MCF 10A (cell line): ENCODE data around the gene F9. TPM values are rescaled to one million over a fixed set of nuclear protein-coding genes. Genes with fewer than 3 reads are reported as not detected.
"Not testable (repeated sequence)": the region's sequence is repeated elsewhere in the genome, so short reads cannot be mapped to it uniquely, and the experiment has no call there.

Experiments
- BruUV-seq: library from RNA; stranded (reverse); fragments of 400-500 nt; replicated peaks from 2 replicates; lab custom pipeline; 2021; lab: Mats Ljungman, UMichigan
- CTCF ChIA-PET: fragments of 300-600 bp; sonication (Branson Sonifier 250); formaldehyde crosslinking; extraction: SDS; loops from one replicate; lab custom pipeline; 2021; ENCODE audit warnings: antibody characterized with exemption, inconsistent platforms; lab: Yijun Ruan, JAX
- POLR2A ChIA-PET: fragments of 300-600, 350-650 bp; sonication (Branson Sonifier 250); formaldehyde crosslinking; extraction: SDS; loops from one replicate; lab custom pipeline; 2020; ENCODE audit warnings: antibody characterized with exemption, inconsistent platforms; lab: Yijun Ruan, JAX
- DNase-seq: peaks from one replicate; pipeline ENCODE4 v3.0.0-alpha.2; 2018; ENCODE audit not compliant: unreplicated experiment
- H3K27ac Mint-ChIP-seq: one replicate; pipeline ENCODE4 v1.8.0; 2022; ENCODE audit warnings: mild to moderate bottlenecking, low read depth, mixed read lengths; ENCODE audit not compliant: unreplicated experiment
- H3K27me3 Mint-ChIP-seq: one replicate; pipeline ENCODE4 v1.8.0; 2022; ENCODE audit warnings: mixed read lengths; ENCODE audit not compliant: insufficient read depth, unreplicated experiment
- H3K36me3 Mint-ChIP-seq: one replicate; pipeline ENCODE4 v1.8.0; 2022; ENCODE audit warnings: mild to moderate bottlenecking, moderate library complexity, mixed read lengths; ENCODE audit not compliant: insufficient read depth, unreplicated experiment
- H3K4me1 Mint-ChIP-seq: one replicate; pipeline ENCODE4 v1.8.0; 2022; ENCODE audit warnings: mixed read lengths; ENCODE audit not compliant: insufficient read depth, unreplicated experiment
- H3K4me3 Mint-ChIP-seq: one replicate; pipeline ENCODE4 v1.8.0; 2022; ENCODE audit warnings: mild to moderate bottlenecking, moderate library complexity, mixed read lengths; ENCODE audit not compliant: unreplicated experiment
- H3K9me3 Mint-ChIP-seq: one replicate; pipeline ENCODE4 v1.8.0; 2022; ENCODE audit warnings: mixed read lengths; ENCODE audit not compliant: unreplicated experiment
- CTCF ChIP-seq: fragments of 200-600 bp; IDR thresholded peaks from one replicate; pipeline ENCODE4 v1.8.0; 2022; ENCODE audit warnings: antibody characterized with exemption, mild to moderate bottlenecking; ENCODE audit not compliant: unreplicated experiment
- intact Hi-C: fragments of 100-400 bp; cut with micrococcal nuclease; formaldehyde crosslinking; loops from 2 replicates; pipeline ENCODE4 v1.14.1; 2022
- total RNA-seq: library from RNA; stranded (reverse); gene quantifications from 2 replicates; pipeline ENCODE4 v1.2.3, GENCODE V29; 2022

The F9 gene
- total RNA-seq, 1 experiment from 2014 or later = not detected

GRCh38 chrX:139506333-139506732 lies 24.2 kb upstream of the F9 start:
- no peak for TF ChIP-seq CTCF
- Mint-ChIP-seq H3K4me1 (no peaks in the 10 kb centered on the region), H3K4me3 (no peak overlapping the region)

GRCh38 chrX:139508099-139508498 lies 22.4 kb upstream of the F9 start:
- TF ChIP-seq CTCF = no peak
- H3K27ac Mint-ChIP-seq = no peak overlapping the region
- H3K4me3 Mint-ChIP-seq = no peak overlapping the region

More at GRCh38 chrX:139506333-139506732, 24.2 kb upstream of the F9 start:
- no peaks in the 10 kb centered on the region for H3K36me3 Mint-ChIP-seq
- CTCF ChIA-PET = interaction anchor here (0.5 kb wide), 1 partner anchor 17 kb away, joined by 3 read pairs; no protein-coding TSS in a partner anchor
- no peak overlapping the region for H3K27ac Mint-ChIP-seq
- H3K9me3 Mint-ChIP-seq = peaks cover 7% of the 10 kb centered on the region
- no TSS peak for BruUV-seq
- no peaks in the 10 kb centered on the region for H3K27me3 Mint-ChIP-seq
- no peak for DNase-seq
- POLR2A ChIA-PET = interaction anchor here (0.6 kb wide), 1 partner anchor 8 kb away, joined by 4 read pairs; no protein-coding TSS in a partner anchor
- intact Hi-C loops = no loop called here

GRCh38 chrX:139518475-139518874 lies 12.1 kb upstream of the F9 start:
- DNase-seq = no peak
- no peaks in the 10 kb centered on the region for H3K36me3 Mint-ChIP-seq
- BruUV-seq = no TSS peak
- no peak for TF ChIP-seq CTCF
- ChIA-PET POLR2A (no interaction called here), CTCF (no interaction called here)
- H3K27me3 Mint-ChIP-seq = no peaks in the 10 kb centered on the region
- peaks cover 8% of the 10 kb centered on the region for H3K9me3 Mint-ChIP-seq
- no peaks in the 10 kb centered on the region for H3K4me1 Mint-ChIP-seq
- intact Hi-C loops = no loop called here
- H3K4me3 Mint-ChIP-seq = no peak overlapping the region
- H3K27ac Mint-ChIP-seq = no peak overlapping the region

More at GRCh38 chrX:139508099-139508498, 22.4 kb upstream of the F9 start:
- Mint-ChIP-seq H3K4me1 (no peaks in the 10 kb centered on the region), H3K36me3 (no peaks in the 10 kb centered on the region), H3K27me3 (no peaks in the 10 kb centered on the region), H3K9me3 (peaks cover 7% of the 10 kb centered on the region)
- no peak for DNase-seq
- intact Hi-C loops = no loop called here
- POLR2A ChIA-PET = interaction anchor here (0.7 kb wide), 1 partner anchor 87 kb away, joined by 3 read pairs; no protein-coding TSS in a partner anchor
- no TSS peak for BruUV-seq
- CTCF ChIA-PET = interaction anchor here (0.7 kb wide), 1 partner anchor 102 kb away, joined by 5 read pairs; no protein-coding TSS in a partner anchor

DNA sequence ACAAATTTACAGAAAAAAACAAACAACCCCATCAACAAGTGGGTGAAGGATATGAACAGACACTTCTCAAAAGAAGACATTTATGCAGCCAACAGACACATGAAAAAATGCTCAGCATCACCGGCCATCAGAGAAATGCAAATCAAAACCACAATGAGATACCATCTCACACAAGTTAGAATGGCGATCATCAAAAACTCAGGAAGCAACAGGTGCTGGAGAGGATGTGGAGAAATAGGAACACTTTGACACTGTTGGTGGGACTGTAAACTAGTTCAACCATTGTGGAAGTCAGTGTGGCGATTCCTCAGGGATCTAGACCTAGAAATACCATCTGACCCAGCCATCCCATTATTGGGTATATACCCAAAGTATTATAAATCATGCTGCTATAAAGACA lies 1.7 kb upstream of the F9 start:
- CTCF ChIA-PET, H3K27ac Mint-ChIP-seq: not testable (repeated sequence)

GRCh38 chrX:139532834-139533233 lies 2.3 kb downstream of the F9 start:
- Mint-ChIP-seq H3K27me3 (no peaks in the 10 kb centered on the region), H3K9me3 (no peaks in the 10 kb centered on the region), H3K36me3 (no peaks in the 10 kb centered on the region), H3K4me1 (no peaks in the 10 kb centered on the region), H3K4me3 (no peak overlapping the region), H3K27ac (no peak overlapping the region)
- ChIA-PET POLR2A (no interaction called here), CTCF (no interaction called here)
- intact Hi-C loops = no loop called here
- TF ChIP-seq CTCF = no peak
- BruUV-seq = no TSS peak
- no peak for DNase-seq

More for the DNA sequence above, 1.7 kb upstream of the F9 start:
- H3K27me3 Mint-ChIP-seq, intact Hi-C loops, POLR2A ChIA-PET, BruUV-seq, H3K4me1 Mint-ChIP-seq, H3K4me3 Mint-ChIP-seq, H3K36me3 Mint-ChIP-seq, DNase-seq: not testable (repeated sequence)
- peaks cover 15% of the 10 kb centered on the region for H3K9me3 Mint-ChIP-seq
